ENCODE measurements around the gene KPTN.

The KPTN gene

DNA sequence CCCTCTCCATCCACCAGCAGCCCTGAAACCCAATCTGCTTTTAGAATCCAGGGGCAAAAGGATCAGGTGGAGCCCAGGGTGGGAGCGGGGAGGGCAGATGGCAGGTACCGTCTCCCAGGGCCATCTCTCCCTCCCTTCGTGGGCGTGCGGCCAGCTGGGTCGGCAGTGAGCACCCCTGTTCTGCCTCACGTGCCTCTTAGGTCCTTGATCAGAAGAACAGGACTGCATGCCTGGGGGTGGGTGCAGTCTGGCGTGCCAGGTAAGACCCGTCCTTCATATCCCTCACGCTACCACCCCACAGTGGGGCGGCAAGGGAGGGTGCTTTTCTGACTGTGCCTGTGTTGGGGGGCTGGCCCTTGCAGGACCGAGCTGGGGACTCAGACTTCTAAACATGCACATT, 14.3 kb downstream of the KPTN start:
- no peak overlapping the region for H3K4me3 ChIP-seq (ENCODE audit: control insufficient read depth, low read depth, low read length)
- no peak for DNase-seq (ENCODE audit: low read depth)
- TF ChIP-seq CTCF (IDR thresholded peaks at IDR 0.05; ENCODE audit: control insufficient read depth, insufficient read depth, low read depth, low read length, missing control alignments): no peak

DNA sequence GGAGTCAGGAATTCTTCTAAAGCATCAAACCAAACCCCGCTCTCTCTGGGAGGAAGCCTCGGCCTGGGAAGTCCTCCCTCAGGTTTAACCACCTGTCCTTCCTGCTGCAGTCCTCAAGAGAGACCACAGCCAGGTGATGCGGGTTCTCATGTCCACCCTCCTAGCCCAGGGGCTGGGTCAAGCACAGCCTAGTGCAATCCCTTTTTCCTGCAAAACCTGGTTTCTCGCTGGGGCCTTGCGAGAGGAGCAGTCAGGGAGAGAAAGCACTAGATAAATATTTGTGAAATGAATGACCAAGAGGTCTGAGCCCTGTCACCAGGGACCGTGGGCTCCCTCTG, 14.7 kb downstream of the KPTN start:
- DNase-seq (ENCODE audit: low read depth): no peak
- no peak overlapping the region for H3K4me3 ChIP-seq (ENCODE audit: control insufficient read depth, low read depth, low read length)

DNA sequence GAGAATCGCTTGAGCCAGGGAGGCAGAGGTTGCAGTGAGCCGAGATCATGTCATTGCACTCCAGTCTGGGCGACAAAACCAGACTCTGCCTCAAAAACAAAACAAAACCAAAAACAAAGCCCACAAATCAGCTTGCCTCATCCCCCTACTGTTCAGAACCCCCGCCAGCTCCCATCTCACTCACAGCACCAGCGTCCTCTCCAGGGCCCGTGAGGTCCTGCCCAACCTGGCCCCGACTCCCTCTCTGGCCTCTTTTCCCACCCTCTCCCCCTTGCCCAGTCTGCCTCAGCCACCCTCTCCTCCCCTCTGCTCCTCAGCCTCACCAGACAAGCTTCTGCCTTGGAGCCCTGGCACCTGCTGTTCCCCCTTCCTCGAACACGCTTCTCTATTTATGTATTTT, 16.1 kb downstream of the KPTN start:
- no peak for DNase-seq (ENCODE audit: low read depth)
- TF ChIP-seq CTCF (IDR thresholded peaks at IDR 0.05; ENCODE audit: control insufficient read depth, insufficient read depth, low read depth, low read length, missing control alignments): no peak
- H3K4me3 ChIP-seq (ENCODE audit: control insufficient read depth, low read depth, low read length): no peak overlapping the region

More for the DNA sequence above, 14.7 kb downstream of the KPTN start:
- no peak for TF ChIP-seq CTCF (IDR thresholded peaks at IDR 0.05; ENCODE audit: control insufficient read depth, insufficient read depth, low read depth, low read length, missing control alignments)

DNA sequence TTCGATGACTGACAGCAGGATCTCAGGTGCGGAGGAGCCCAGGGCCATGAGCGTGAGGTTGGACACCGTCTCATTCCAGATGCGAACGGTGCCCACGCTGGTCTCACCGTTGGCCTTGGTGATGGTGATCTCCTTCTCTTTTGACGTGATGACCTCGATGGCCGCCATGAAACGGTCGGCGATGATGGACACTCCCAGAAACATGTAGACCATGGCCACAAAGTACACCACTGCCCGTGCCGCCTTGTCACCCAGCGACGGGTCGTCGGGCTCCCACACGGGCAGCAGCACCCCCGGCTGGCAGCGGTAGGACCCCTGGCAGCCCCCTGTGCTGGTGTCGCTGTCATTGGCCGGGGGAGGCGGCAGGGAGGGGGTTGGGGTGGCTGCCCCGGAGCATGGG, 18.1 kb downstream of the KPTN start:
- no peak overlapping the region for H3K4me3 ChIP-seq (ENCODE audit: control insufficient read depth, low read depth, low read length)
- no peak for DNase-seq (ENCODE audit: low read depth)
- no peak for TF ChIP-seq CTCF (IDR thresholded peaks at IDR 0.05; ENCODE audit: control insufficient read depth, insufficient read depth, low read depth, low read length, missing control alignments)

- DNase-seq (ENCODE audit: low read depth): no peak
- no peak for TF ChIP-seq CTCF (IDR thresholded peaks at IDR 0.05; ENCODE audit: control insufficient read depth, insufficient read depth, low read depth, low read length, missing control alignments)
- H3K4me3 ChIP-seq (ENCODE audit: control insufficient read depth, low read depth, low read length): no peak overlapping the region
These were observed 19.2 kb downstream of the KPTN start for GRCh38 chr19:47464675-47465419.

DNA sequence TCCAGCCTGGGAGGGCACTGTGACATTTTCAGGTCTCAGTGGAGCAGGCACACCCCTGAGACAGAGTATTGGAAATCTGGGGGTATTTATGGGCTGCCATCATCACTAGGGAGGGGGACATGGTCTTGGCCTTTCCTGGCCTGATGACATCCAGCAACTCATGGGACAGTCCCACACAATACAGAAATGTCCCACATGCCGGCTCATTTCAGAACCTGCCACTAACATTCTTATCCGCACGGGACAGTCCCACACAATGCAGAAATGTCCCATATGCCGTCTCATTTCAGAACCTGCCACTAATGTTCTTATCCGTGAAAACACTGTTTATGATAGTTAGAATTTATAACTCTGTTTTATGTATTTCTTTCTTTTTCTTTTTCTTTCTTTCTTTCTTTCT, 22.1 kb downstream of the KPTN start:
- no peak for DNase-seq (ENCODE audit: low read depth)
- no peak overlapping the region for H3K4me3 ChIP-seq (ENCODE audit: control insufficient read depth, low read depth, low read length)
- no peak for TF ChIP-seq CTCF (IDR thresholded peaks at IDR 0.05; ENCODE audit: control insufficient read depth, insufficient read depth, low read depth, low read length, missing control alignments)

All from AG09309 (cell line).